Osteoblast (primary cell): ENCODE data around the gene TREM1. TPM values are rescaled to one million over a fixed set of nuclear protein-coding genes. Genes with fewer than 3 reads are reported as not detected.

Experiments used
- DNase-seq: peaks from one replicate; pipeline ENCODE4 v3.0.0; 2011; ENCODE audit warnings: low spot score, mixed read lengths; ENCODE audit not compliant: insufficient read length; ENCODE audit errors: missing footprints
- H2AFZ ChIP-seq: 2 replicates; pipeline ENCODE4 v1.6.0; 2011; ENCODE audit warnings: mild to moderate bottlenecking, low read length
- H3K27ac ChIP-seq: 2 replicates; pipeline ENCODE4 v1.5.1; 2011; ENCODE audit warnings: mild to moderate bottlenecking, low read depth, low read length, moderate library complexity
- H3K27me3 ChIP-seq: 2 replicates; pipeline ENCODE4 v1.6.0; 2012; ENCODE audit warnings: mild to moderate bottlenecking, control low read depth, inconsistent platforms, low read length, moderate library complexity; ENCODE audit not compliant: insufficient read depth
- H3K36me3 ChIP-seq: 2 replicates; pipeline ENCODE4 v1.5.1; 2011; ENCODE audit warnings: mild to moderate bottlenecking, low read length, control low read depth, moderate library complexity; ENCODE audit not compliant: insufficient read depth
- H3K4me1 ChIP-seq: 2 replicates; pipeline ENCODE4 v1.5.1; 2011; ENCODE audit warnings: mild to moderate bottlenecking, low read length, control low read depth, moderate library complexity; ENCODE audit not compliant: insufficient read depth
- H3K4me2 ChIP-seq: 2 replicates; pipeline ENCODE4 v1.6.0; 2011; ENCODE audit warnings: mild to moderate bottlenecking, low read length; ENCODE audit not compliant: insufficient read depth
- H3K4me3 ChIP-seq: fragments of 200-600 bp; sonication (generic); 3 replicates; pipeline ENCODE4 v1.5.1; 2012; ENCODE audit warnings: mild to moderate bottlenecking, low read length, inconsistent platforms; ENCODE audit not compliant: insufficient read depth
- H3K79me2 ChIP-seq: 2 replicates; pipeline ENCODE4 v1.6.0; 2012; ENCODE audit warnings: mild to moderate bottlenecking, low read length, control low read depth, inconsistent platforms; ENCODE audit not compliant: insufficient read depth
- H3K9me3 ChIP-seq: 2 replicates; pipeline ENCODE4 v1.5.1; 2011; ENCODE audit warnings: low read depth, low read length, control low read depth
- H4K20me1 ChIP-seq: 2 replicates; pipeline ENCODE4 v1.6.0; 2012; ENCODE audit warnings: mild to moderate bottlenecking, low read length, control low read depth; ENCODE audit not compliant: insufficient read depth
- CTCF ChIP-seq: IDR thresholded peaks from 2 replicates; pipeline ENCODE4 v1.5.1; 2011; ENCODE audit warnings: mild to moderate bottlenecking, low read depth, low read length, moderate library complexity; ENCODE audit errors: extremely low read depth
- total RNA-seq: library from RNA; depleted of rRNA; stranded (reverse); fragments of >200 nt; gene quantifications from 2 replicates; pipeline ENCODE4 v1.2.3, GENCODE V29; 2012

TREM1 gene
- total RNA-seq, 1 donor: 0.72 TPM

DNA sequence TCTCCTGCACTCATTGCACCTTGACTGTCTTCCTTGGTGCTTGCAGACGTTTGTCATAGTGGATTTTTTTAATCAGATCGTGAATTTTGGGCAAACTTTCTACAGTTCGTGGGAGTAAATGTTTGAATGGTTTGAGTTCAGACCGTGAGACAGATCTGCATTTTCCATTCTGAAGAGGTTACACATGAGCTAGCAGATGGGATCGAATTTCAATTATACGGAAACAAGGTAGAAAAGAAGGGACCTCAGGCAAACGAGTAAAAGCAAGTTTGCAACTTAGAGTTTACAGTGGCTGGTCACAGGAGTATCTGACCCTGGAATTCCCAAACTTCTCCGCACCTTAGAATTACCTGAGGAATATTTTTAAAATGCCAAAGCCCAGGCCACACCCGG is 31.8 kb upstream of the TREM1 start:
- Histone ChIP-seq H3K36me3 (no peaks in the 10 kb centered on the region), H3K79me2 (no peaks in the 10 kb centered on the region), H2AFZ (no peak overlapping the region), H3K27ac (no peak overlapping the region), H3K9me3 (no peaks in the 10 kb centered on the region), H4K20me1 (no peaks in the 10 kb centered on the region), H3K4me2 (peak overlapping the region; percentile 92), H3K4me1 (peaks cover 3% of the 10 kb centered on the region), H3K27me3 (peaks cover 49% of the 10 kb centered on the region), H3K4me3 (peak overlapping the region; percentile 72)
- DNase-seq: no peak
- TF ChIP-seq CTCF: no peak

DNA sequence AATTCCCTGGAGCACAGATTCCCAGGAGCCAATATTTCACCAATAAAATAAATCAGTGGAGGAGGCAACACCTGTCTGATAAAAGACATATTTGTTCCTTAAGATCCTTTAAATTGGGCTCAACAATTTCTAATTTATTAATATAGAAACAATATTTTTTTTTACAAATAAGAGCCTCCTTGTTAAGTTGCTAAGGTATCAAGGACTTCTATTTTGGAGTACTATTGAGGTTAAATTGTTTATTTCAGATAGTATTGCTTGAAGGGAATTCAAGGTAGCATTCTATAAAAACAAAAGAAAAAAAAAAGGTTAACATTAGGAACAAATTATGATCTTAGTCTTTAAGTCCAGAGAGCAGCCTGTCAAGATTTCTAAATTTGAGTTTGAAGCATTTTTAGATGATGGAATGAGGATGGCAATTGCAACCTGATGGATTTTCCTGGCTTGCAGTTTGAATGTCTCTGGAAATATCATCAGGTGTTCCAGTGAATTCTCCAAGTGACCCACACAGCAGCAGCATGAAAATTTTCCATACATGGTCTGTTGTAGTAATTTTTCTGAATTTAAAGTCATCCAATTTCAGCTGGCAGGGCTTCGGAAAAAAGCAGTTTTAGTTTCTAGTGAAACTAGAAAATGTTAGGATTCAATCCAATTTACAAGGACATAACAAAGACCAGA is 29.6 kb upstream of the TREM1 start:
- Histone ChIP-seq H3K9me3 (no peaks in the 10 kb centered on the region), H3K4me3 (no peak overlapping the region), H3K79me2 (no peaks in the 10 kb centered on the region), H3K4me1 (peaks cover 3% of the 10 kb centered on the region), H3K4me2 (no peak overlapping the region), H2AFZ (no peak overlapping the region), H3K27ac (no peak overlapping the region), H3K27me3 (peaks cover 51% of the 10 kb centered on the region), H3K36me3 (no peaks in the 10 kb centered on the region), H4K20me1 (no peaks in the 10 kb centered on the region)
- DNase-seq: peak; percentile 17
- TF ChIP-seq CTCF: no peak

- no peak overlapping the region for H3K27ac ChIP-seq
- H2AFZ ChIP-seq: no peak overlapping the region
These were observed 28.7 kb upstream of the TREM1 start for GRCh38 chr6:41315203-41315602.

More at GRCh38 chr6:41315203-41315602, 28.7 kb upstream of the TREM1 start:
- H3K79me2 ChIP-seq: no peaks in the 10 kb centered on the region
- H4K20me1 ChIP-seq: no peaks in the 10 kb centered on the region
- no peak overlapping the region for H3K4me3 ChIP-seq
- H3K9me3 ChIP-seq: no peaks in the 10 kb centered on the region
- H3K36me3 ChIP-seq: no peaks in the 10 kb centered on the region
- H3K27me3 ChIP-seq: peaks cover 52% of the 10 kb centered on the region
- H3K4me2 ChIP-seq: no peak overlapping the region
- no peak for DNase-seq
- TF ChIP-seq CTCF: no peak
- H3K4me1 ChIP-seq: peaks cover 3% of the 10 kb centered on the region
